RWPE2 (cell line): ENCODE results near the gene GKN1.

Experiments
- ATAC-seq: fragments of 200-7000 bp; cut with Tn5 transposase; 3 replicates; pipeline ENCODE4 v1.9.1; 2021; ENCODE audit warnings: low read depth
- DNase-seq: peaks from one replicate; pipeline ENCODE4 v3.0.0-alpha.2; 2020; ENCODE audit warnings: low spot score
- H3K27ac ChIP-seq: fragments of 450-650 bp; 2 replicates; pipeline ENCODE4 v1.5.1; 2017; ENCODE audit warnings: mild to moderate bottlenecking; ENCODE audit not compliant: poor library complexity, severe bottlenecking
- H3K27me3 ChIP-seq: fragments of 250-450 bp; sonication (Bioruptor Pico); 2 replicates; pipeline ENCODE4 v1.5.1; 2021; ENCODE audit warnings: mild to moderate bottlenecking, moderate library complexity; ENCODE audit not compliant: insufficient read depth, poor library complexity, severe bottlenecking
- H3K36me3 ChIP-seq: fragments of 250-450 bp; sonication (Bioruptor Pico); 2 replicates; pipeline ENCODE4 v1.5.1; 2020; ENCODE audit warnings: low read depth, mild to moderate bottlenecking, moderate library complexity
- H3K4me1 ChIP-seq: fragments of 250-450 bp; sonication (Bioruptor Pico); 2 replicates; pipeline ENCODE4 v1.5.1; 2021; ENCODE audit warnings: mild to moderate bottlenecking, moderate library complexity; ENCODE audit not compliant: insufficient read depth, poor library complexity, severe bottlenecking
- H3K4me3 ChIP-seq: fragments of 250-450 bp; sonication (Bioruptor Pico); 2 replicates; pipeline ENCODE4 v1.5.1; 2021; ENCODE audit warnings: mild to moderate bottlenecking, moderate library complexity; ENCODE audit not compliant: severe bottlenecking
- H3K9me3 ChIP-seq: fragments of 250-450 bp; sonication (Bioruptor Pico); 2 replicates; pipeline ENCODE4 v1.5.1; 2021; ENCODE audit warnings: mild to moderate bottlenecking, moderate library complexity; ENCODE audit not compliant: severe bottlenecking
- CTCF ChIP-seq: fragments of 450-650 bp; IDR thresholded peaks from one replicate; pipeline ENCODE4 v1.5.1; 2017; ENCODE audit warnings: mild to moderate bottlenecking, moderate library complexity; ENCODE audit not compliant: poor library complexity, severe bottlenecking

GKN1 gene

GRCh38 chr2:68937346-68938055 lies 36.9 kb upstream of the GKN1 start:
- no peak for TF ChIP-seq CTCF
- Histone ChIP-seq H3K4me3 (no peak overlapping the region), H3K36me3 (no peaks in the 10 kb centered on the region), H3K27ac (peak overlapping the region; percentile 53), H3K4me1 (peaks cover 15% of the 10 kb centered on the region), H3K27me3 (no peaks in the 10 kb centered on the region), H3K9me3 (no peaks in the 10 kb centered on the region)
- no peak for ATAC-seq
- DNase-seq, result no peak

GRCh38 chr2:68938938-68939337 lies 35.5 kb upstream of the GKN1 start:
- H3K36me3 ChIP-seq, result no peaks in the 10 kb centered on the region
- H3K4me1 ChIP-seq, result peaks cover 15% of the 10 kb centered on the region
- no peak for TF ChIP-seq CTCF
- DNase-seq (no peak), ATAC-seq (no peak)
- no peak overlapping the region for H3K27ac ChIP-seq
- no peak overlapping the region for H3K4me3 ChIP-seq
- no peaks in the 10 kb centered on the region for H3K27me3 ChIP-seq
- H3K9me3 ChIP-seq, result no peaks in the 10 kb centered on the region

- Histone ChIP-seq H3K36me3 (no peaks in the 10 kb centered on the region), H3K27ac (no peak overlapping the region), H3K9me3 (no peaks in the 10 kb centered on the region), H3K4me1 (peaks cover 15% of the 10 kb centered on the region), H3K27me3 (no peaks in the 10 kb centered on the region), H3K4me3 (no peak overlapping the region)
- no peak for TF ChIP-seq CTCF
- DNase-seq, result no peak
- ATAC-seq, result no peak
Measured at GRCh38 chr2:68939962-68940361, 34.5 kb upstream of the GKN1 start.

GRCh38 chr2:68940369-68940768 lies 34.1 kb upstream of the GKN1 start:
- DNase-seq (no peak), ATAC-seq (no peak)
- Histone ChIP-seq H3K27ac (no peak overlapping the region), H3K9me3 (no peaks in the 10 kb centered on the region), H3K4me1 (peaks cover 15% of the 10 kb centered on the region), H3K4me3 (no peak overlapping the region), H3K36me3 (no peaks in the 10 kb centered on the region), H3K27me3 (no peaks in the 10 kb centered on the region)
- TF ChIP-seq CTCF, result no peak

- no peak for TF ChIP-seq CTCF
- no peak for ATAC-seq
Measured at GRCh38 chr2:68942827-68943226, 31.6 kb upstream of the GKN1 start.

More at GRCh38 chr2:68942827-68943226, 31.6 kb upstream of the GKN1 start:
- no peaks in the 10 kb centered on the region for H3K4me1 ChIP-seq
- H3K36me3 ChIP-seq, result no peaks in the 10 kb centered on the region
- no peaks in the 10 kb centered on the region for H3K27me3 ChIP-seq
- no peak overlapping the region for H3K27ac ChIP-seq
- H3K4me3 ChIP-seq, result no peak overlapping the region
- no peak for DNase-seq
- H3K9me3 ChIP-seq, result no peaks in the 10 kb centered on the region
